ENCODE measurements around the gene STK10.

STK10 gene

DNA sequence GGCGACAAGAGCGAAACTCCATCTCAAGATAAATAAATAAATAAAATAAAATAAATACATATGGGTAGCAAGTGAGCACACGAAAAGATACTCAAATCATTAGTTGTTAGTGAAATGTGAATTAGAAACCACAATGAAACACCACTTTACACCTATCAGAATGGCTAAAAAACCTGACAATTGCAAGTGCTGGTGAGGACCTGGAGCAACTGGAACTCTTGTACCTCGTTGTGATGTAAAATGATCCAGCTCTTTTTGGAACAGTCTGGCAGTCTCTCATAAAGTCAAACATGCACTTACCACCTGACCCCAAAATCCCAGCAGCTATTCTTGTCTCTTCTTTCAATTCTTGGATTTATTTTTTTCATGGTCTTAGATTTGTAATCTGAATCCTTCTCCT is 112.4 kb downstream of the STK10 start:
- Histone ChIP-seq H4K20me1 (ENCODE audit: control insufficient read depth, insufficient read depth, low read depth, low read length) (no peaks in the 10 kb centered on the region), H3K9me3 (ENCODE audit: control insufficient read depth, insufficient read depth, low read length) (no peaks in the 10 kb centered on the region), H3K27me3 (ENCODE audit: control insufficient read depth, low read length) (no peaks in the 10 kb centered on the region), H3K4me2 (ENCODE audit: low read length) (no peak overlapping the region), H3K79me2 (ENCODE audit: control insufficient read depth, low read length) (no peaks in the 10 kb centered on the region), H3K27ac (ENCODE audit: low read depth, low read length) (no peak overlapping the region), H3K4me1 (ENCODE audit: control insufficient read depth, low read length) (no peaks in the 10 kb centered on the region), H3K4me3 (ENCODE audit: low read length) (no peak overlapping the region), H3F3A (ENCODE audit: control insufficient read depth, insufficient read depth) (no peaks in the 10 kb centered on the region), H3K9me2 (replicated peaks; ENCODE audit: control insufficient read depth, low read length) (no peaks in the 10 kb centered on the region), H3K36me3 (ENCODE audit: control insufficient read depth, low read length) (peaks cover 9% of the 10 kb centered on the region; the same call in 1 of the 2 replicates)
- TF ChIP-seq, protein P1, sequence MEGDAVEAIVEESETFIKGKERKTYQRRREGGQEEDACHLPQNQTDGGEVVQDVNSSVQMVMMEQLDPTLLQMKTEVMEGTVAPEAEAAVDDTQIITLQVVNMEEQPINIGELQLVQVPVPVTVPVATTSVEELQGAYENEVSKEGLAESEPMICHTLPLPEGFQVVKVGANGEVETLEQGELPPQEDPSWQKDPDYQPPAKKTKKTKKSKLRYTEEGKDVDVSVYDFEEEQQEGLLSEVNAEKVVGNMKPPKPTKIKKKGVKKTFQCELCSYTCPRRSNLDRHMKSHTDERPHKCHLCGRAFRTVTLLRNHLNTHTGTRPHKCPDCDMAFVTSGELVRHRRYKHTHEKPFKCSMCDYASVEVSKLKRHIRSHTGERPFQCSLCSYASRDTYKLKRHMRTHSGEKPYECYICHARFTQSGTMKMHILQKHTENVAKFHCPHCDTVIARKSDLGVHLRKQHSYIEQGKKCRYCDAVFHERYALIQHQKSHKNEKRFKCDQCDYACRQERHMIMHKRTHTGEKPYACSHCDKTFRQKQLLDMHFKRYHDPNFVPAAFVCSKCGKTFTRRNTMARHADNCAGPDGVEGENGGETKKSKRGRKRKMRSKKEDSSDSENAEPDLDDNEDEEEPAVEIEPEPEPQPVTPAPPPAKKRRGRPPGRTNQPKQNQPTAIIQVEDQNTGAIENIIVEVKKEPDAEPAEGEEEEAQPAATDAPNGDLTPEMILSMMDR (IDR thresholded peaks at IDR 0.05; ENCODE audit: low read depth, low read length, poor library complexity, severe bottlenecking) = no peak
- TF ChIP-seq EZH2phosphoT487 (IDR thresholded peaks at IDR 0.05; ENCODE audit: borderline replicate concordance, low read length) = no peak

DNA sequence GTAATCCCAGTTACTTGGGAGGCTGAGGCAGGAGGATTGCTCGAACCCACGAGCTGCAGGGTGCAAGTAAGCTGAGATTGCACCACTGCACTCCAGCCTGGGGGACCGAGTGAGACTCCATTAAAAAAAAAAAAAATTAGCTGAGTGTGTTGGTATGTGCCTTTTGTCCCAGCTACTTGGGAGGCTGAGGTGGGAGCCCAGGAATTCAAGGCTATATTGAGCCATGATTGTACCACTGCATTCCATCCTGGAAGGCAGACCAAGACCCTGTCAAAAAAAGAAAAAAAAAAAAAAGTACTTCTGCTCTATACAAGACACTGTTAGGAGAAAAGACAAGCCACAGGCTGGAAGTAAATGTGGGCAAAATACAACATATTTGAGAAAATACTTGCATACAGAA is 113.1 kb downstream of the STK10 start:
- no peaks in the 10 kb centered on the region for H3K27me3 ChIP-seq (ENCODE audit: control insufficient read depth, low read length)
- H3K9me3 ChIP-seq (ENCODE audit: control insufficient read depth, insufficient read depth, low read length) = no peaks in the 10 kb centered on the region
- no peak overlapping the region for H3K27ac ChIP-seq (ENCODE audit: low read depth, low read length)
- H3K36me3 ChIP-seq (ENCODE audit: control insufficient read depth, low read length) = peaks cover 9% of the 10 kb centered on the region; the same call in 1 of the 2 replicates
- no peaks in the 10 kb centered on the region for H3K9me2 ChIP-seq (replicated peaks; ENCODE audit: control insufficient read depth, low read length)
- no peaks in the 10 kb centered on the region for H4K20me1 ChIP-seq (ENCODE audit: control insufficient read depth, insufficient read depth, low read depth, low read length)
- no peaks in the 10 kb centered on the region for H3K4me1 ChIP-seq (ENCODE audit: control insufficient read depth, low read length)
- no peak overlapping the region for H3K4me2 ChIP-seq (ENCODE audit: low read length)
- H3F3A ChIP-seq (ENCODE audit: control insufficient read depth, insufficient read depth) = no peaks in the 10 kb centered on the region
- H3K79me2 ChIP-seq (ENCODE audit: control insufficient read depth, low read length) = no peaks in the 10 kb centered on the region
- H3K4me3 ChIP-seq (ENCODE audit: low read length) = no peak overlapping the region
- no peak for TF ChIP-seq EZH2phosphoT487 (IDR thresholded peaks at IDR 0.05; ENCODE audit: borderline replicate concordance, low read length)
- TF ChIP-seq, protein P1 (IDR thresholded peaks at IDR 0.05; ENCODE audit: low read depth, low read length, poor library complexity, severe bottlenecking) = no peak

DNA sequence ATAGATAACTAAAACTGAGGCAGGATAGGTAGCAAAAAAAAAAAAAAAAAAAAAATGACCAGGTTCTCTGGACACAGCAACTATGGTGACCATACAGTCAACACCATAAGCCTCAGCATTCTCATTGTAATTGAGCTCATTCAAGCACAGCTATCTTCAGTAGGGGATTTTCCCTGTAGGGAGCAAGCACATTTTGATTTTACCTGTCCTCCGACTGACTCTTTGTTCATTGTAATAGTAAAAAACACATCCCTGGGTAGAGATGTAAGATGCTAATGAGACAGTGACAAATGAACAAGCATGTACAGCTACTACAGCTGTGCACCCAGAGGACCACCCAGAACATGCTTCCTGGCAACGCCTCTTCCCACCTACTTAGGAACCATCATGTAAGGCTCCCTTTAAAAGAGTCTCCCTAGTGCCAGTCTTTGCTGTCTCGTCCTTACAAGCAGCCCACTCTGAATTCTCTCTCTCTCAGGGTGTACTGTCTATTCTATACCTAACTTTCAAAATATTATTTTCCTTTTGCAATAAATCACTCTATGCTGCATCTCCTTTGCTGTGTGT is 116.6 kb downstream of the STK10 start:
- Histone ChIP-seq H3K27me3 (ENCODE audit: control insufficient read depth, low read length) (no peaks in the 10 kb centered on the region), H3K36me3 (ENCODE audit: control insufficient read depth, low read length) (peaks cover 3% of the 10 kb centered on the region; the same call in 1 of the 2 replicates), H3K4me3 (ENCODE audit: low read length) (no peak overlapping the region), H3K27ac (ENCODE audit: low read depth, low read length) (no peak overlapping the region), H3K9me2 (replicated peaks; ENCODE audit: control insufficient read depth, low read length) (no peaks in the 10 kb centered on the region), H4K20me1 (ENCODE audit: control insufficient read depth, insufficient read depth, low read depth, low read length) (no peaks in the 10 kb centered on the region), H3K4me1 (ENCODE audit: control insufficient read depth, low read length) (no peaks in the 10 kb centered on the region), H3K9me3 (ENCODE audit: control insufficient read depth, insufficient read depth, low read length) (no peaks in the 10 kb centered on the region), H3F3A (ENCODE audit: control insufficient read depth, insufficient read depth) (no peaks in the 10 kb centered on the region), H3K4me2 (ENCODE audit: low read length) (no peak overlapping the region), H3K79me2 (ENCODE audit: control insufficient read depth, low read length) (no peaks in the 10 kb centered on the region)
- TF ChIP-seq EZH2phosphoT487 (IDR thresholded peaks at IDR 0.05; ENCODE audit: borderline replicate concordance, low read length) = no peak
- TF ChIP-seq, protein P1 (IDR thresholded peaks at IDR 0.05; ENCODE audit: low read depth, low read length, poor library complexity, severe bottlenecking) = no peak

Data from DOHH2 (cell line).